Central memory CD4-positive, alpha-beta T cell (primary cell): ENCODE data around the gene FTSJ1.
"Not testable (repeated sequence)": the region's sequence is repeated elsewhere in the genome, so short reads cannot be mapped to it uniquely, and the experiment has no call there.

Experiments used
- DNase-seq: peaks from one replicate; pipeline ENCODE4 v3.0.0; 2022
- total RNA-seq, 3 experiments: gene quantifications; one replicate each; lab custom pipeline; 2026; lab: John Stamatoyannopoulos, UW

The FTSJ1 gene
- 46.3 to 146 (median 61.7) reads per million in 3 experiments for total RNA-seq

DNA sequence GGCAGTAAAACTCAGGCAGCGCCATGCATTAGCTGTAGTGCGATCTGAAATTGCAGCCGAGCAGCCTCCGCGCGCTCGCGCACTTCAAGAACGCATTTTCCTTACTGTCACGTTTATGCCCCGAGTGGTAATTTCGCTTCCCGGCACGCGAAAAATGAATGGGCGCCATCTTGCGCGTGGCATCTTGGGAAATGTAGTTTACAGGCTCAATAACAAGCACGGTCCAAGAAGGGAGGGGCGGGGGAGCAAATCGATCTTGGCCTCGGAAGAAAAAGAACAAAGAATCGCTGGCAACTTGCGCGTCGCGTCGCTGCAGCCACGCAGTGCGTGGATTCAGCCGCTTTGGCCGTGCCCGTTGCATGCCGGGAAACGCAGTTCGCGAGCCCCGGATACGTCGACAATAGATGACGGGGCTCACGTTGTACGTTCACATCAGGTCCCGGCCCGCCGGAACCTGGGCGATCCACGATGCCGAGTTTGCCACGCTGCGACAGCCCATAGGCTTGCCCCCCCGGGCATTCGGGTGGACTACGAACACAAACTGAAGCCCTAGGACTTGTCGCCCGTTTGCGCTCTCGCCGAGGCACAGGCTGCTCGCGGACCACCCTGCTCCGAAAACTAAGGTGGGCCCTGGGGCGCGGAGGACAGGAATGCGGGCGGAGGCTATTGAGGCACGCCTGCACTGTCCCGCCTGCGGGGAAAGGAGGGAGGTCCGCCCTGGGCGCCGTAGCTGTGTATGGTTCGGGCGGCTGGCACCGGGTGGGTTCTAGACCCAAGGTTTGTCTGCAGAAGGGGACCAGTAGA lies at the start of gene FTSJ1:
FTSJ1 (plus strand) TSS at position 426 of the 804 bp plus-strand sequence. CDS start 1,849 bp downstream, outside the sequence.
- DNase-seq, result peak; percentile 93

GRCh38 chrX:48427027-48427716 lies 48.8 kb upstream of the FTSJ1 start:
- not testable (repeated sequence) for DNase-seq

DNA sequence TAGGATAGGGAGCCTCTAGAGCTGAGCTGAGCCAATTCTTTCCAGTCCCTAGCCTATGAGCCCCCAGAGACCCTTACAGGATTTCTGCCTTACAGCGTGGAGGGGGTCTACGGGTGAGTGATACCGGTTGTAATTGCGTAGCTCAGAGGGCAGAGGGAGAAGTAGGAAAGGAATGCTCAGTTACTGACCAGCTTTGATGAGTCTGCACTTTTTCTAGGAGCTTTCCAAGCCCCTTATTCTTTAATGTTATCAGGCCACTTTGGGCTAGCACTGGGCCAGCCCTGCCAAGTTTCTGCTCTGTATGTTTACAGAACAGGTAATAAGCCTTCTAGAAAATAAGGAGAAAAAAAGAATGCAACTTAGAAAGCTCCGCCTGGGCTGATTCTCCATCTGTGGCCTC lies 46.4 kb upstream of the FTSJ1 start:
- DNase-seq, result not testable (repeated sequence)

GRCh38 chrX:48430166-48430565 lies 45.8 kb upstream of the FTSJ1 start:
- not testable (repeated sequence) for DNase-seq

DNA sequence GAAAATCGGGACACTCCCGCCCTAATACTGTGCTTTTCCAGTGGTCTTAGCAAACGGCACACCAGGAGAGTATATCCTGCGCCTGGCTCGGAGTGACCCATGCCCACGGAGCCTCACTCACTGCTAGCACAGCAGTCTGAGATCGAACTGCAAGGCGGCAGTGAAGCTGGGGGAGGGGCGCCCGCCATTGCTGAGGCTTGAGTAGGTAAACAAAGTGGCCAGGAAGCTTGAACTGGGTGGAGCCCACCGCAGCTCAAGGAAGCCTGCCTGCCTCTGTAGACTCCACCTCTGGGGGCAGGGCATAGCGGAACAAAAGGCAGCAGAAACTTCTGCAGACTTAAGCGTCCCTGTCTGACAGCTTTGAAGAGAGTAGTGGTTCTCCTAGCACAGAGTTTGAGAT lies 42.3 kb upstream of the FTSJ1 start:
- peak; percentile 12 for DNase-seq

GRCh38 chrX:48447201-48447600 lies 28.8 kb upstream of the FTSJ1 start:
- DNase-seq, result not testable (repeated sequence)

DNA sequence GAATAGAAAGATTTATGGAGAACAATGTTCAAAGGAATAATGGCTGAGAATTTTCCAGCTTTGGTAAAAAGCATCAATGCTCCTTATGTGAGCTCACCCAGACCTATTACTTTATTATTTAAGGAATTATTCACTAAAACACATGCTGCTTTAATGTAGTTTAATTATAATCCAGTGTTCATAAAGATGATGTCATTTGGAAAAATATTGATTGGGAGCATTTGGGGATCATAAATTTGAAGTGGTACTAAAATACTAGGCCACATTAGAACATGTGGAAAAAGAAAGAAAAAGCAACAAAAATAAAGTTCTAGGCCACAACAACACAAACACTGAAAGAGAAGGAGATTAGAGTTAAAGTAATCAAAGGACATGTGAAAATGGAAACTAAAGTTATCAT lies 25.9 kb upstream of the FTSJ1 start:
- DNase-seq, result no peak

DNA sequence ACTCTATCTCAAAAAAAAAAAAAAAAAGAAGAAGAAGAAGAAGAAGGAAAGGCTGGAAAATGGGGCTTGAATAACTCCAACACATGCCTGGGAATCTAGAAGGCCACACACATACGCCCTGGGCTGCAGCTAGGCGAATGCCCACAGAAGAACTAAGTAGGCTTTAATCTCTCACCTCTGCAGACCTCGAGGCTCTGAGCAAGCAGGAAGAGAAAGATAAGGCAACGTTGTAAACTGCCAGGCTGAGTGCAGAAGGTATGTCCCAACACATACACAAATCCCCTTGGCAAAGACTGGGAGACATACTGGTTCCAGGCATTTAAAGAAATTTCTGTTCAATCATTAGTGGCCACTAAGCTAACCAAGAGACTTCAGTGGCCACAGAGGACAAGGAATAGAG lies 24.3 kb upstream of the FTSJ1 start:
- DNase-seq, result no peak

DNA sequence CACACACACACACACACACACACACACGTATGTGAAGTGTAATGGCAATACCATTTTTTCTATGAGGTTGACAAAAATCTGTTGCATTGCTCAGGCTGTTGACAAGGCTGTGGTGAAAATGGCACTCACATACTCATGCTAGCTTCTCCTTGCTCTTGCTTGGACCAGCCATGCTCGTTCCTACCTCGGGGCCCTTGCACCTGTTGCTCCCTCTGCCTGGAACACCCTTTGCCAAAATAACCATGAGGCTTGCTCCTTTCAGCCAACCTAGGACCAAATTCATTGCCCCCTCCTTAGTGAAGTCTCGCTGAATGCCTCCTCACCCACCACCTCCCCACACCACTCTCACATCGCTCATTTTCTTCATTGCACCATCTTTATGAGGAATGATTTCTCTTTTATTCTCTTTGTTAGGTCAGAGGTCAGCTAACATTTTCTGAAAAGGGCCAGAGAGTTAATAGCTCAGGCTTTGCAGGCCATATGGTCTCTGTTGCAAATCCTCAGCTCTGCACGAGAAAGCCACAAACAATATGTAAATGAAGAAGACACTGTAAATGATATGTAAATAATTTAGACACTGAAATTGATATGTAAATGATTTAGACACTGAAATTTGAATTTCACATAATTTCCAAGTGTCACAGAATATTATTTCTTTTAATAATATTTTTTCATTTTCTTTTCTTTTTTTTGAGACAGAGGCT lies 19.2 kb upstream of the FTSJ1 start:
- no peak for DNase-seq

DNA sequence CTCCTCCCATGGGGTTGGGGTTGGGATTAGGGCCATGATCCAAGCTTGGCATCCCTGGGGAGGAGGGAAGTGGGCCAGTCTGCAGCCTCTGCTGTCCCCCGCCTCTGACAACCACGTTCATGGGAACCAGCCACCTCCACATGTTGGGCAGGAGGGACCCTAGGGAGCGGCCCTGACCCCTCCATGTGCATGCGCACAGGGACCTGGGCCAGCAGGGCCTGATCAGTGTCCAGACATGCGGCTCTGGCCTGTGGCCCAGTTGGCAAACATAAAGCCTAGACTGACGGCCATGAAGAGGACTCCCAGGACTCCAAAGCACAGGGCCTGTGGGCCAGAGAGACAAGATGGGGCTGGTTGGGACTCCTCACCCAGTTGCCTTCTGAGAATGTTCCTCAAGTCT lies 17.3 kb upstream of the FTSJ1 start:
- no peak for DNase-seq

GRCh38 chrX:48459483-48459882 lies 16.5 kb upstream of the FTSJ1 start:
- no peak for DNase-seq

DNA sequence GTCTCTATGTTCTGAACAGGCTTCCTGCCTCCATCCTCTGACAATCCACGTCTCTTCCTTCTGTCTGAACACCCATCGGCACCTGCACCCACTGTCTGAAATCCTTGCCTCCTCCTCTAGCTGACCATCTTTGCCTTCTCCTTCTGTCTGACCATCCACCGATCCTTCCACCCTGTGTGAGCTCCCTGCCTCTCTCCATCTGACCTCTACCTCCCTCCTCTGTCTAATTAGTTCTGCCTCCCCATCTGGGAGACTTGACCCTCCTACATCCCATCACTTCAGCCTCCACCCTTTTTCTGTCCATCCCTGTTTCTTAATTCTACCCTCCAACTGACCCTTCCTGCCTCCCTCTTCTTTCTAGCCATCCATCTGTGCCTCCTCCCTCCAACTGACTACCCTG lies 16.0 kb upstream of the FTSJ1 start:
- no peak for DNase-seq

GRCh38 chrX:48460606-48461005 lies 15.4 kb upstream of the FTSJ1 start:
- no peak for DNase-seq

DNA sequence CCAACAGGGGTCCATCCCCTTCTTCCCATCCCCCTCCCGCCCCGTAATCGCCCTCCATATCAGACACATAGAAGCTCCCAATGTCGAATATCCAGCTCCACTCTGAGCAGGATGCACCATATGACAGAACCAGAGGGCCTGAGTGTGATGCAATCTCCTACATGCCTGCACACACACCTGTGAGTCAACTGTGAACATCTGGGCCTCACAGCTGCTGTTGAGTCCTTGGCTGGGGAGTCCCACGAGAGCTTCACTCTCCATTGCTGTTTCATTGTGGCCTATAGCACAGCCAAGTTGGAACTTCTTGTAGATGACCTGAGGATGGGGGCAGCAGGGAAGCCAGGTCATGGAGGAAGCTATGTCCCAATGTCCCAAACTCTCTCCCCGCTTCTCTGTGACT lies 14.2 kb upstream of the FTSJ1 start:
- no peak for DNase-seq

DNA sequence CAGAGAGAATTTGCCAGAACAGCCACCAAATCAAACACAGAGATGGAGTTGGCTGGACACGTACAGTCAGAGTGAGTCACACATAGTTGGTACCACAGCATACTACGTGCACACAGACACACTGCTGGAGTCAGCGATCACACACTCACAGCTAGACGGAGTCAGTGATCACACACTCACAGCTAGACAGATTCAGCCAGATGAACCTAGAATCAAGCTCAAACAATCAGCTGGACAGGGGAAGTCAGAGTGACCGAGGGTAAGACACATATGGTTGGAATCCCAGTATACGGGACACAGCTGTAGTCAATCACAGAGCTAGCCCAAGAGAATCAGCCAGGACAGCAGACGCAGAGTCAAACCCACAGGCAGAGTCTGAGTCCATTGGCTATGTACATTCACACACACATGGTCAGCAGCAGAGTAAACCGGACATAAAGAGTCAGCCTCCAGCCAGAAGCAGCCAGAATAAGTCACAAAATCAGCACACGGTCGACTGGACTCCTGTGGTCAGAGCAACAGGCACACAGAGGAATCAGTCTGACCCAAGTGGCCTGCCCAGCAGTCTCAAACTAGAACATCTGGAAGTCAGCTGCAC lies 10.6 kb upstream of the FTSJ1 start:
- no peak for DNase-seq

GRCh38 chrX:48466696-48467095 lies 9.3 kb upstream of the FTSJ1 start:
- DNase-seq, result no peak

DNA sequence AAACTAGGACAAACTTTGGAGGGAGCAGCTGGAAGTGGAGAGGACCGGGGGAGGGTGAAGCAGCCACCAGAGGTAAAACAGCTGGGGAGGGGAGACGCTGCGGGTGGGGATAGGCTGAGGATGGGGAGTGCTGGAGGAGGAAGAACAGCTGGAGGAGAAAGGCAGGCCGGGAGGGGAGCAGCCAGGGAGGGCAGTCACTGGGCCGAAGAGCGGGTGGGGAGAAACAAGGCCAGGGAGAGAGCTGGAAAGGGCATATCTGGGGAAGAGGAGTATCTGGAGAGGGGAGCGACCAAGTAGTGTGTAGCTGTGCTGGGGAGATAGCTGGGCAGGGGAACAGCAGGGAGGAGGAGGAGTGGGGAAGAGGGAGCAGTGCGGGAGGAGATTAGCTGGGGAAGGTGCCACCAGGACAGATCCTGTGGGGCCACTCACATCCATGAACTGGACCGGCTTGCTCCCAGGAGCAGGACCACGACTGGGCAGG lies 8.7 kb upstream of the FTSJ1 start:
- no peak for DNase-seq

DNA sequence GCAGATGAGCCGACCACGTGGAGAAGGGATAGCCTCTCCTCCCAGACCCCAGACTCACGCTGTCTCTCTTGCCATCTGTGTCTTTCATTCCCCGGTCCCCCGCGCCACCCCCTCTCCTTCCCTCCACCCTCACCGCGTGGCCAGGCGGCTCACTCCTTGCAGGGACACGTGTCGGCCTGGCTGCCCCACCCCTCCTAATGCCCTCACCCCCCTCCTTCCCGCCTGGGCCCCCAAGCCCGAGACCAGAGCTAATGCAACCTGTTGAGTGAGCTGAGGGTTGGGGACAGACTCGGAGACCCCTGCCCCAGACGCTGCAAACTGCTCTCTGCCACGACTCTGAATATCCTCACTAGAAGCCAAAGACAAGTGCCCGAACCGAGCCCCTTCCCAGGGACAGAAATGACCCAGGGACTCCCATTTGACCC lies 7.7 kb upstream of the FTSJ1 start:
- DNase-seq, result no peak

DNA sequence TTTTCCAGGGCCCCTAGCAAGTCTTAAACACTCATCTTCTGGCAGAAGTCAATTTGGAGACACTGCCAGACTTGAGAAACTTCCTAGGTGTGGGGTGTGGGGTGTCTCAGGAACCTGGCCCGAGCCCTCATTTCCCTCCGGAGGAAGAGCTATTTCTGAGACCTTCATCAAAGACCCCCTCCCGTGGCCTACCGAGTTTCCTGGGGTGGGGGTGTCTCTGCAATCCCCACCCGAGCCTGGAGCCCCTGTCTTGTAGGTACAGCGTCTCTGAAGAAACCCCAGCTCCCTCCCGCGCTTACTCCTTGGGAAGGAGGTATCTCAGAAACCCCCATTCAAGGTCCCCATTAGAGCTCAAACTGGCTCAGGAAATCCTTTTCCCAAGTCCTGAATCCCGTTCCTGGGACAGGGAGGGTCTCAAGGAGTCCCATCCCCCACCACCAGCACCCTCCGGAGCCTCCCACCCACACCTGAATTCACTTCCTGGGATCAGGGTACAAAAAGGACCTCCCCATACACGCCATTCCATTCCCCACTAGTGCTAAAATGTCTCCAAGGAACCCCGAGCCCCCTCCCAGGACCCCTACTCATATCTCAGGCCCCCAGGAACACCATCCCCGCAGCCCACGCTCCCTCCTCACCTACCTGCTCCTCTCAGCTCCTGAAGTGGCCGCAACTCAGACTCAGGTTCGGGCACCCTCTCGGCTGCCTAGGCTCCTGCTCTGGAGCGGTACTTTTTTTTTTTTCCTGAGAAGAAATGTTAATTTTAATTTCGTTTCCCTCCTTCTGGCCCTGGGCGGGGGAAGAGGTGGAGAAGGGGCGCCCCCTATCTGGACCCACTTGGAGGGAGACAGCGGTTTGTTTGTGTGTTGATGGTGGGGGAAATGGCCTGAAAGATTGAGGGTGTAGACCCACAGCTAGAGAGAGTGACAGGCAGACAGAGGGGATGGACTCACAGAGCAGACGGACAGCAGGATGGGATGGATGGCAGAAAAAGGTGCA lies 7.0 kb upstream of the FTSJ1 start:
- peak; percentile 19 for DNase-seq

GRCh38 chrX:48470110-48470832 lies 5.7 kb upstream of the FTSJ1 start, which contains the start of gene SLC38A5:
Gene SLC38A5, minus strand, starts transcription at chrX:48470260. Its CDS starts 2,336 bp downstream, at chrX:48467924.
- no peak for DNase-seq

DNA sequence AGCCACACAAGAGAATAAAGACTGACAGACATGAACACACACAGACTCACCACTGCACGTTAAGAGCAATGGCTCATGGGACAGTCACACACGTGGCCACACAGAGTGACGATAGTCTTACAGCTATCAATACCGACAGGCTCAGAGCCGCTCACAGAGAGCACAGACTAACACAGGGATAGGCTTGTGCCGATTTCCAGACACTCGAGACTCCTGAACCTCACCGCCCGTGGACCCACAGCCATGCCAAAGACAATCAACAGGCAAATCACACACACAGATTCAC lies 5.2 kb upstream of the FTSJ1 start:
- no peak for DNase-seq
